NCI-H524 treated with DMSO at 0.1 percent for 48 hours (cell line): ENCODE measurements around the gene FHDC1.

Source experiments
- DNase-seq: peaks from one replicate; lab custom pipeline; 2025; lab: John Stamatoyannopoulos, UW

FHDC1 gene

GRCh38 chr4:152935143-152935542 is 980 bp upstream of the FHDC1 start:
- no peak for DNase-seq

- no peak for DNase-seq
Observed at GRCh38 chr4:152936446-152937335, 568 bp downstream of the FHDC1 start.

- DNase-seq, result no peak
Observed at GRCh38 chr4:152937336-152938236, 1.5 kb downstream of the FHDC1 start.

- no peak for DNase-seq
Observed at GRCh38 chr4:152938237-152938947, 2.3 kb downstream of the FHDC1 start.

DNA sequence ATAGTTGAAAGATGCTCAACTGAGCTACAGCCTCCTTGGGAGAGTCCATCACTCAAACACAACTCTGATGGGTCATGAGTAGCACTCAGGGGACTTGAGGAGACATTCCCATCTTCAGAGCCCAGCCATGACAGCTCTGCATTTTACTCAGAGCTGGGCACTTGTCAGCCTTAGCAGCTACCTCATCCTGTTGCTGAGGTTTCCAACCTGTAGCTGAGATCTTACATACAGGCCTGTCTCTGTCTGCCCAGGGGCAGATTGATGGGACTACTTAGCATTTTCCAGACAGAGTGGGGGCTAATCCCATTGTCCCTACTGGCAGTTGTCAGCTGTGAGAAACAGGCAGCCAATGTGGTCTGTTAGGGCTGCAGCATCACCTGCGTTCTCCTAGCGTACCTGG is 3.5 kb downstream of the FHDC1 start:
- no peak for DNase-seq

GRCh38 chr4:152940461-152940860 is 4.3 kb downstream of the FHDC1 start:
- no peak for DNase-seq

DNA sequence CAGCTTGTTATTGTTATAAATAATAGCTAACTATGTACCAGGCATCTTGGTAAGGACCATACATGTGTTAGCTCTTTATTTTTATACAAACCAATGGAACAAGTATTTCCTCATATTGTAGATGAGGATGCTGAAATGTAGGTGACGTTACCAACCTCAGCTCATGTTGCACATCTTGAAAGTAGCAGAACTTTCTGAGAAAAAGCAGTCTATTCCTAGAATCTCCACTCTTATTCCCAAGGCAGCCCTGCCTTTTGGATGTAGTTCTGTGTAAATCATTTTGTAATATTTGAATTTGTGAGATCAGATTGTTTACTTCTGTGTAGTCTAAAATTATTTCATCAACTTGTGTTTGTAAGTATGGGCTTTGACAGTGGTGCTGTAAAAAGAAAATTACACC is 5.3 kb downstream of the FHDC1 start:
- no peak for DNase-seq

DNA sequence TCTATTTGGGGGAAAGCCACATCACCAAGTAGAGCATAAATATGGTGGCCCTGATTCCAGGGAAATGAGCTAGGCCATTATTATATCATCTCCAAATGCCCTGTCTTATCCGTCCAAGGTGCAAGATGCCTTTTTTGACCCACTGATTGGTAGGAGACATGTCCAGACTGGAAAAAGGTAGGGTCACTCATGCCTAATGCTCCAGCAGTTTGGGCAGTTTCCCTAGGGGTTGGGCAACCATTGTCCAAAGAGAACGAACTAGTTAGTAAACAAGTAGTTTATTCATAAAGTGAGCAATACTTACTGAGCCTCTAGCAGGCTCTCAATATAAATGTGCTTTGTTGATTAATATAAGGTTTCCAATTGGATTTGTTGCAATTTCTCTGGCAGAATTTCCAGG is 6.2 kb downstream of the FHDC1 start:
- no peak for DNase-seq

GRCh38 chr4:152943672-152944071 is 7.5 kb downstream of the FHDC1 start:
- no peak for DNase-seq

DNA sequence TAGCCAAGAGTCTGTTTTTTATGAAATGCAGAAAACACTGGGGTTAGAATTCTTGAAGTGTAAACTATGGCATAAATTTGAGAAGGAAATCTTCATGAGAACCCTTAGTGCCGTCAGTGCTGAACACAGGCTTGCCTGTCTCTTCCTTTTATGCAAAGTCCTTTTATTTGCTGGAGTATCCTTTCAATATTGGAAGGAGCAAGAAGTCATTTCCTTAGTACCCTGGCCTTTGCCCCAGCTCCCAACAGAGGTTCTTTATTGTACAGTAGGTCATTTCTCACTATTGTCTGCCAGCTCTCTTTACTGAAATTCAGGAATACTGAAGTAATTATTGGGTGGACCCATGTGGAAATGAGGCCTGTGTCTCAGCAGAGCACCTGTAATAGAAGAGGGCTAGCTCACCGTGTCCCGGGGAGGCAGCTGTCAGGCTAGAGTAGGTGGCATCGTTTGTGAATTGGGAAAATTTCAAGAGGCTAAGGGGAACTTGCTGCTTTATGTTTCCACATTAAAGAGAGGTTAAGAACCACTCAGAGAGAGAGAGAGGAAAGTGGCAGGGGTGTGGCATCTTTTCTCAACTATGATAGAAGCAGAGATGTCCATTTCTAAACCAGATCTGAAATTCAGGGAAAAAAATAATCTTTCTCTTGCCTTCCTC is 8.7 kb downstream of the FHDC1 start:
- DNase-seq, result no peak

DNA sequence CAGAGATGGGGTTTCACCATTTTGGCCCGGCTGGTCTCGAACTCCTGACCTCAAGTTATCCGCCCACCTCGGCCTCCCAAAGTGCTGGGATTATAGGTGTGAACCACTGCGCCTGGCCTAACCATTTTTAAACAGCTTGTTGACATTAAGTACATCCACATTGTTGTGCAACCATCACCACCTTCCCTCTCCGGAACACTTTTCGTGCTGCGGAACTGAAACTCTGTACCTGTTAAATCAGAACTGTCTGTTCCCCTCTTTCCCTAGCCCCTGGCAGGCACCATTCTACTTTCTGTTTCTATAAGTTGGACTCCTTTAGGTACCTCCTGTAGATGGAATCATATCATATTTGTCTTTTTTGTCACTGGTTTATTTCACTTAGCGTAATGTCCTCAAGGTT is 9.5 kb downstream of the FHDC1 start:
- DNase-seq, result no peak

DNA sequence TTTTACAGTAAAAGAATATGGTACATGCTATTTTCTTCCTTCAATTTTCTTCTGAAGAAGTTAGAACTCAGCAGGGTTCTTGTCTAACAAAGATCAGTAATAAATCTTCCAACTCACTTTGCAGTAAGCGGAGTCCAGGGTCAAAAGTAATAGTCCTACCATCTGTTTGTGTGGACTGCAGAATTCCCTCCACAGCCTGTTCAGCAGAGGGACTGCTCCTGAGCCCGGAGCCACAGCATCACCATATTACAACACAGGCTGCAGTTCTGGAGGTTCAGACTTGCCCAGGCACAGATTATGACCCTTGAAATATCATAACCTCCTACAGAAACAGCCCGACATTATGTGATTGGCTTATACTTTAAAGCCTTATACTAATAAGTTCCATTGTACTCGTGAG is 10.3 kb downstream of the FHDC1 start:
- no peak for DNase-seq

DNA sequence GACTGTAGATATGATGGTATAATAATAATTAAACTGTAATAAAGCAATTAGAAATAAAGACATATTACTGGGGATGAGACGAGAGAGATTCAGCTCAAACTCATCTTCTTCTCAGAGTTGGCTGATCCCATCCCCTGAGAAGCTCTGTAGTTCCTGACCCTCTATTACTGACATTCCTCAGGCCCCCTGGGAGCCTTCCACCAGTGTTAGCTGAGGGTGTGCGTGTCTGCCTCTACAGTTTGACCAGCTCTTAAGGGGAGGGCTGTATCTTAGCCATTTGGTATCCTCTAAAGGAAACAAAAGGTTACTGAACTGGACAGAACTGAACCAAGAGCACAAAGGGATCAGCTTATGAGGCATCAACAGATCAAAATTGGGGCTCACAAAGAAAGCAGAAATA is 11.2 kb downstream of the FHDC1 start:
- DNase-seq, result no peak

- DNase-seq, result no peak
Observed at GRCh38 chr4:152949930-152950329, 13.8 kb downstream of the FHDC1 start.

GRCh38 chr4:152950402-152951274 is 14.5 kb downstream of the FHDC1 start:
- no peak for DNase-seq

DNA sequence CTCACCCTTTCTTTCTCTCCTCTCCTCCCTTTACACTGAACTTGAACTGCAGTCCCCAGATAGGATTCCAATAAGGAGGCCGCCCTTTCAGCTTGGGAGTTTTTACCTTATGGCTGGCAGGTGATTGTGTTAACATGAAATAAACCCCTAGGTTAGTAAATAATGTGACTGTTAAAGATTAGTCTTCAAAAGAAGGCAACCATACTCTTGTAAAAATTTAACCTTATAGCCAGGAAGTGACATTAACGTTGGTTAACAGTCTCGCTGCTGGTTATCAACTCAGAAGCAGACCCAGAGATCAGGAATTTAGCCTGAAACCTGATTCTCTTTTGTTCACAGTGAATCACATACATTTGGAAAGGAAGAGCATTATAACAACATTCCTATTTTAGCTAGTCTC is 15.2 kb downstream of the FHDC1 start:
- DNase-seq, result no peak

DNA sequence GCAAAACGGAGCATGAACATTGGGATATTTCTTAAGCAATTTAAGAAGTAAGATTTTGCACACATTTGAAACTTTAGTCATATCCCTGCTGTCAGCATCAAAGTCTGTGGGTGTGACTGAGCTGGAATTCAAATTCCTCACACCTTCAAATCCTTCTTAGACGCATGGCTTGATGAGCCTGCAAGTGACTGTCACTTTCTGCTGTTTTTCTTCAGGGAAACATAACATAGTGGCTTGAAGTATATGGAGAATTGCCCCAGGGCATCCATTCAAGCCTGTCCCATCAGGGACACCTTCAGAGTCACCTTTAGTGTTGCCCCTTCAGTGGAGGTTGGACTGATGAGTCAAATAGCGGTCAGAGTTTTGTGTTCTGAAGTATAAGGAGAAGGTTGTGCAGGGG is 17.4 kb downstream of the FHDC1 start:
- DNase-seq, result no peak

DNA sequence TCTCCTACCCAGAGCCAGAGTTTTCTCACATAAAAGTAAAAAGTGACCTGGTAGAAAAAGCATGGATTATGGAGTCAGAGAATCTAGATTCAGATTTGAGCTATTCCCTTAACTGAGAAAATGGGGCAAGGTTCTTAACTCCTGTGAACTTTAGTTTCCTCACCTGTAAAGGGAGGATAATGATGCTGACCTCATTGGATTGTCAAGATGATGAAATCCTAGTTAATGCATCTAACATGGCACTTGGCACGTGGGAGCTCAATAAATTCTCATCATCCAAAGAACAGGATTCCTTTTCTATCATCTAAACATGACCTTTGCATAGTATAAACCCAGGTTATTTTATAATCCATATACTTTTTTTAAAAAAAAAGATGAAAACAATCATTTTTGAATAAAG is 18.6 kb downstream of the FHDC1 start:
- DNase-seq, result no peak

- no peak for DNase-seq
Observed at GRCh38 chr4:152956147-152956546, 20.0 kb downstream of the FHDC1 start.

DNA sequence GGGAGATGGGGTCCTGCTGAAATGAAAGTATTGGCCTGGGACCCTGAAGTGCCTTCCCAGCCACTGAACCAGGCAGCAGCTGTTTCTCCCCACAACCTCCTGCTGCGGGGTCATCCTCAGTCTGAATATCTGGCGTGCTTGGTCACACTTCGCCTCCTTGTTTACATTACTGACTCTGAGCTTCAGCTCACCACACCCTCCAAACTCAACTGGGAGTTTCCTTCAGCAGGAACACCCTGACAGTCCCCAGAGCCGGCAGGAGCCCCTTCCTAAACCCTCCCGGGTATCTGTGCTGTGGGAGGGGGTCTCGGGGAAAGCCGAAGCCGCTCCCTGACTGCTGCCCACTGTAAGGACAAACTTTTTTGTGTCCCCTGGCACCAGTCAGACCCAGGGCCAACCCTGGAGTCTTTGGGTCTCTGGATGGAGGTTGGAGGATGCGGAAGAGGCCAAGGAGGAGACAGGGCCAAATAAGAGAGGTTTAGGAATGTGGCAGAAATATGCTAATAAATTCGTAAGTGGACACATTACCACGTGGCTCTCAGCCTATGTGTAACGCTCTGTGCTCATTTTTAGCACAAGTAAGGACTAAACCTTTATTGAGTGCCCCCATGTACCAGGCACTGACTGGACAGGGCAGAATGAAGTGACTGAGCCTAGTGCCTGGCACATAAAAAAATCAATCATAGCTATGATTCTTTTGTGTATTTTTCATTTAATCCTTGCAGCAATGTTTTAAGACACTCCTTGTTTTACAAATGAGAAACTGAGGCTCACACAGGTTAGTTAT is 20.7 kb downstream of the FHDC1 start:
- no peak for DNase-seq
